Occipital lobe (tissue), 2 donors: ENCODE measurements around the gene ZNF606. TPM values are rescaled to one million over a fixed set of nuclear protein-coding genes. Genes with fewer than 3 reads are reported as not detected.
A peak's percentile ranks its signal among the peaks of the same experiment; 100 is the strongest.
"Not testable (repeated sequence)": the region's sequence is repeated elsewhere in the genome, so short reads cannot be mapped to it uniquely, and the experiment has no call there.

Experiments used
- DNase-seq: peaks from one replicate; lab custom pipeline; 2025; lab: John Stamatoyannopoulos, UW
- total RNA-seq: library from RNA; depleted of rRNA; stranded (reverse); fragments of >200 nt; gene quantifications from one replicate; pipeline ENCODE4 v1.2.3, GENCODE V29; 2014

The ZNF606 gene
- total RNA-seq, 1 donor from 2014 or later = 57.1 TPM

DNA sequence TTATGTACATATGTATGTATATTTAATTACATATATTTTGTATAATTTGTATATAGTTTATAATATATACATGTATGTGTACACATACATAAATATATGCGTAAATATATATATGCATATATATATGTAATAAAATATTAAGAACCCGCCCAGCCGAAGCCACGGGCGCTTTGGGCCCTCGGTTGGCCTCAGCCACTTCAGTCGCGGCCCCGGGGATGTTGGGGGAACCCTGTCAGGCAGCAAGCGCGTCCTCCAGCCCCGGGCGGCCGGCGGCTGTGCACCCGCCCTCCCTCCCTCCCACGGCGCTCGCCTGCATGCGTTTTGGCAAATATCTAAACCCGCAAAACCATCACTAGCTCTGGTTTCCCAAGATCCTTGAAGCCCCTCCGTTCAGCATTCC, 7.9 kb upstream of the ZNF606 start:
- DNase-seq = no peak

- peak; percentile 91 for DNase-seq
Observed at GRCh38 chr19:58009666-58010301, 7.2 kb upstream of the ZNF606 start.

GRCh38 chr19:58009301-58009665, 6.7 kb upstream of the ZNF606 start:
- DNase-seq = no peak

GRCh38 chr19:58008877-58009276, 6.3 kb upstream of the ZNF606 start:
- not testable (repeated sequence) for DNase-seq

DNA sequence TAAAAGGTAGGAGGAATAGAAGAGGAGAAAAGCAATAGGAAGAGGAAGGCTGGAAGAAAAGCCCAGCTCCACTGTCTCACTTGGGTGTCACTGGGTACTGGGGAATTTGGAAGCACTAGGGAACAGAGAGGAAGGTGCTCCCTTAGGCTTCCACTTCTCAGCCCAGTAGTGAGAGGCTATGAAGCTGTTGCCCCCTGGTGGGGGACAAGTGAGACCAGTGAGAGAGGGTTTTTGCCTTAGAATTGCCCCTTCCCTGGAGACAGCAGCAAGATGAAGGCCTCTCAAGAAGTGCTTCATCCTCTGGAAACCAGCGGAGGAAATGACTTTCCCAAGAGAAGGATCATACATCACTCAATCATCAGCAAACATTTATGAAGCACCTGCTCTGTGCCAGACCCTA, 4.7 kb upstream of the ZNF606 start:
- DNase-seq = no peak

DNA sequence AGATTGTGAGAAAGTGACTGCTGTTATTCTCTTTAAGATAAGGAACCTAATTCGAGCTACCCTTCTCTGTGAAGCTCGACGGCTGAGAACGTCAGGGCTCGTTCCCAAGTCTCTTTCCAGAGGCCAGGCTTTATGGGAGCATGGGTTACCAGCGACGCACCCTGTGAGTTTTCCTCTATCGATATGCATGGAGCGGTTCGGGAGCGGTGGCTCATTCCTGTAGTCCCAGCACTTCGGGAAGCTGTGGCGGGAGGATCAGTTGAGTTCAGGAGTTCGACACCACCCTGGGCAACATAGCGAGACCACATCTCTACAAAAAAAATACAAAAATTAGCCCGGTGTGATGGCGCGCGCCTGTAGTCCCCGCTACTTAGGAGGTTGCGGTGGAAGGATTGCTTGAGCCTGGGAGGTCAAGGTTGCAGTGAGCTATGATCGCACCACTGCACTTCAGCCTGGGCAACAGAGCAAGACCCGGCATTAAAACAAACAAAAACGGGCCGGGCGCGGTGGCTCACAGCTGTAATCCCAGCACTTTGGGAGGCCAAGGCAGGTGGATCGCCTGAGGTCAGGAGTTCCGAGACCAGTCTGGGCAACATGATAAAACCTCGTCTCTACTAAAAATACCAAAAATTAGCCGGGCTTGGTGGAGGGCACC, 681 bp upstream of the ZNF606 start:
- no peak for DNase-seq

DNA sequence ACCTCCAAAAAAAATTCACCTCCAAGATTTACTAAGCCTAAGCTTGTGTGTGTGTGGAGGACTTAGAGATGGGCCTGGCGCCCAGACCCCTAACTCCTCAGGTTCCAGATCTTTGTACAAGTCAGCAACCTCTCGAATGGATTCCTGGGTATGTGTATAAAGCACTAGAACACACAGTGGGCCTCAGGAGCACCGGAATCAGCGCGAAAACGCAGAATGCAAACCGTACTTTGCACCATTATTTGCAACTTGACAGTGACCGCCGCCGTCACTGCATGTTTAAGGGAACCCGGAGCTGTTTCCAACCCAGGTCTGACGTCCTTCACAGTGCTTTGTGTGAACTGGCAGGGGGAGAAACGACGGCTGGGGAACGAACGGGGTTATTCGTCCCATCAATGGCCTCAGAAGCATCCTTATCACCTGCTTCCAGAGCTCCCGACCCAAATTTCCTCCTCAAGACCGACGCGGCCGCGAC, 688 bp downstream of the ZNF606 start:
- no peak for DNase-seq

- DNase-seq = no peak
Observed at GRCh38 chr19:58000677-58001076, 1.9 kb downstream of the ZNF606 start.

DNA sequence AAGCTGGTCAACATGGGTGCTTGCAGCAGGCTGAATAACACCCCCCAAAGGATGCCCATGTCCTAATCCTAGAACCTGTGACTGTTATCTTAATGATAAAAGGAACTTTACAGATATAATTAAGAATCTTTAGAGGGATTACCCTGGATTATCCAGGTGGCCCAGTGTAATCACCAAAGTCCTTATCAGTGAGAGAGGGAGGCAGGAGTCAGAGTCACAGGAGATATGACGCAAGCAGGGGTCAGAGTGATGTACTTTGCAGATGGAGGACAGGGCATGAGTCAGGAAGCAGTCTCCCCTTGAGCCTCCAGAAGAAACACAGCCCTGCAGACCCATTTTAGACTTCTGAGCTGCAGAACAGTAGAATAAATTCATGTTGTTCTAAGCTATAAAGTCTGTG, 9.8 kb downstream of the ZNF606 start:
- no peak for DNase-seq

- no peak for DNase-seq
Observed at GRCh38 chr19:57978586-57979289, 23.9 kb downstream of the ZNF606 start.

- DNase-seq = no peak
Observed at GRCh38 chr19:57974434-57974833, 28.2 kb downstream of the ZNF606 start, which contains the start of gene C19orf18. Gene C19orf18, minus strand, starts transcription at chr19:57974534. Its CDS starts 102 bp downstream, at chr19:57974432.

DNA sequence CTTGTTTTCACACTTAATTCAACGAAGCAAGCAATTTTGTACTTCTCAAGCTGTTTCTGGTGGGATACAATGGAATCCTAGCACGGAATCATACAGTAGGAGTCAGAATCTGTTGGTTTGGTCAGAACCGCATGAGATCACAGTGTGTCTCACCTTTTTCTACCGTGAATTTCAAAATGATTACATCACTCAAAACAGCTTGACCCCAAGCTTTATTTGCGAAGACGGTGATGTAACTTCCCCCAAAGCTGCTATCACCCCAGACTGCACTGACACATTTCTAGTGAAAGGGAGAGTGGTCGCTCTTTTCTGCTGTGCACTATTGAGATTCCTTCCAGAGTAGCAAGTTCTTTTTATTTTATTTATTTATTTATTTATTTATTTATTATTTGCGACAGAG, 37.9 kb downstream of the ZNF606 start:
- DNase-seq = no peak

DNA sequence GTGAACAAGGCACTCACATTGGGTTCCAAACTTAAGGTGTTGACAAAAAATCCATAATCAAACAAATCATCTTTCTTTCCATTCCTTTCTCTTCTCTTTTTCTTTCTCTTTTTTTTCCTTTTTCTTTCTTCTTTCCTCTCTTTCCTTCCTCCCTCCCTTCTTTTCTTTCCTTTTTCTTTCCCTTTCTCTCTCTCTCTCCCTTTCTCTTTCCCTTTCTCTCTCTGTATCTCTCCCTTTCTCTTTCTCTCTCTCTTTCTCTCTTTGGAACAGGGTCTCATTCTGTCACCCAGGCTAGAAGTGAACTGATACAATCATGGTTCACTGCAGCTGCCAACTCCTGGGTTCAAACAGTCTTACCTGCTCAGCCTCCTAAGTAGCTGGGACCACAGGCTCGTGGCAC, 40.8 kb downstream of the ZNF606 start:
- no peak for DNase-seq

DNA sequence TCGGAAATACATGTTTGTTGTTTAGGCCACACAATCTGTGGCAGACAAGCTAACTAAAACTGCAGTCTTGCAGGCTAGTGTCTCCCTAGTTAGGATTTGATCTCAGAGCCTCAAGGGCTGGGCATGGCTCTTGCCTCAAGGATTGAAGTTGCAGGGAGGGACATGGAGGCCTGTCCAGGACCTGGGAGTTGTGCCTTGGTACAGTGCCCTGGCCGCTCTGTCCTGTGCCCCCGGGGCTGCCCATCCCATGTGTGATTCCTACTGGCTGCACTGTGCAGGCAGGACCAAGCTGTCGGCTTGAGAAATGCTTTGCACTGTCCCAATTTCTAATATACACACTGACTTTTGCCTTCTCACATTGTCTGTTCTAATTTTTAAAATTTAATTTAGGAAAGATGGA, 47.6 kb downstream of the ZNF606 start:
- no peak for DNase-seq

DNA sequence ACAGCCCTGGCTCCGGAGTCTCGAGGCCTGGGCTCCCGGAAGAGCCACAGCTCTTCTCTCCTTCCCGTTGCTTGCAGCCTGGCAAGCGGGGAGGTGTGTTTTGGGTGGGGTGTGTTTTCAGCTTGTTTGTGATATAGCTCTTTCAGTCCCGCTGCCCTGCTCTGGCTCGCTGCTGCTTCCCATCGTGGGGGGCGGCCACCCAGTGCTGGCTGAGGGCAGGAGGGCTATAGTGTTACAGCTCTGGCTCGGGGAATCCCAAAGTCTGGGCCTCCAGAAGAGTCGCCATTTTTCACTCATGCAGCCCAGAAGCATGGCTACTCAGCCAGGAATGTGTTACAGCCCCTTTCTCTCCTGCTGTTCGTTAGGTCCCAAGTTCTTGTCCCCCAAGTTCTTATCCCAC, 52.9 kb downstream of the ZNF606 start:
- DNase-seq = no peak

- no peak for DNase-seq
Observed at GRCh38 chr19:57949296-57949695, 53.3 kb downstream of the ZNF606 start.

- DNase-seq = peak; percentile 95
Observed at GRCh38 chr19:57947419-57948134, 55.0 kb downstream of the ZNF606 start, which contains the start of gene ZNF256. Gene ZNF256, minus strand, starts transcription at chr19:57947706. Its CDS starts 232 bp downstream, at chr19:57947474.

- peak; percentile 15 for DNase-seq
Observed at GRCh38 chr19:57947088-57947418, 55.6 kb downstream of the ZNF606 start.

- no peak for DNase-seq
Observed at GRCh38 chr19:57946316-57946715, 56.3 kb downstream of the ZNF606 start.

DNA sequence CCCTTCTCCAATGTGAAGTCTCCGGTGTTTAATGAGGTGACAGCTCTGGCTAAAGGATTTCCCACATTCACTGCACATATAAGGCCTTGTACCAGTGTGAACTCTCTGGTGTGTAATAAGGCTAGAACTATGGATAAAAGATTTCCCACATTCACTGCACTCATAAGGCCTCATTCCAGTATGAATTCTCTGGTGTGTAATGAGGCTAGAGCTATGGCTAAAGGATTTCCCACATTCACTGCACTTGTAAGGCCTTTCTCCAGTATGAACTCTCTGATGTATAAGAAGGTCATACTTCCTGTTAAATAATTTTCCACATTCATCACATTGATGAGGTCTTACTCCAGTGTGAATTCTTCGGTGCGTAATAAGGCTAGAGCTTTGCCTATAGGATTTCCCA, 61.0 kb downstream of the ZNF606 start:
- DNase-seq = no peak

GRCh38 chr19:57935731-57936130, 66.9 kb downstream of the ZNF606 start:
- DNase-seq = no peak
